Activated T-helper 9 cell treated with anti-CD3 and anti-CD28 coated beads, Interleukin-2, amount 50 U/mL, for 16 hours (primary cell): ENCODE measurements around the gene PCIF1.
"Not testable (repeated sequence)": the region's sequence is repeated elsewhere in the genome, so short reads cannot be mapped to it uniquely, and the experiment has no call there.

Source experiments
- DNase-seq: peaks from one replicate; pipeline ENCODE4 v3.0.0-alpha.2; 2020; ENCODE audit warnings: low read depth

PCIF1 gene

GRCh38 chr20:45924391-45925261, 9.9 kb upstream of the PCIF1 start:
- no peak for DNase-seq

- DNase-seq, result no peak
Measured at GRCh38 chr20:45925821-45926506, 8.5 kb upstream of the PCIF1 start.

GRCh38 chr20:45926731-45927070, 7.8 kb upstream of the PCIF1 start:
- no peak for DNase-seq

GRCh38 chr20:45927071-45927878, 7.2 kb upstream of the PCIF1 start:
- DNase-seq, result no peak

- DNase-seq, result not testable (repeated sequence)
Measured at GRCh38 chr20:45931680-45932079, 2.8 kb upstream of the PCIF1 start.

GRCh38 chr20:45933266-45934045, 1.0 kb upstream of the PCIF1 start:
- DNase-seq, result peak; percentile 26

- no peak for DNase-seq
Measured at GRCh38 chr20:45934046-45934585, 367 bp upstream of the PCIF1 start.

- no peak for DNase-seq
Measured at GRCh38 chr20:45935416-45936046, 1.0 kb downstream of the PCIF1 start.

- DNase-seq, result no peak
Measured at GRCh38 chr20:45937765-45938164, 3.3 kb downstream of the PCIF1 start.

GRCh38 chr20:45938727-45939438, 4.4 kb downstream of the PCIF1 start:
- no peak for DNase-seq

GRCh38 chr20:45940053-45940452, 5.6 kb downstream of the PCIF1 start:
- DNase-seq, result no peak

- DNase-seq, result no peak
Measured at GRCh38 chr20:45940469-45940868, 6.0 kb downstream of the PCIF1 start.

GRCh38 chr20:45943613-45944012, 9.1 kb downstream of the PCIF1 start:
- DNase-seq, result no peak

GRCh38 chr20:45944151-45944964, 9.9 kb downstream of the PCIF1 start:
- no peak for DNase-seq

- DNase-seq, result no peak
Measured at GRCh38 chr20:45944965-45945677, 10.6 kb downstream of the PCIF1 start.

- DNase-seq, result no peak
Measured at GRCh38 chr20:45945678-45946148, 11.2 kb downstream of the PCIF1 start.

GRCh38 chr20:45946149-45946970, 11.9 kb downstream of the PCIF1 start:
- no peak for DNase-seq
